Measurements from ENCODE around the gene UFD1. TPM values are rescaled to one million over a fixed set of nuclear protein-coding genes. Genes with fewer than 3 reads are reported as not detected.

The UFD1 gene
- total and polyA plus RNA-seq, 2 donors (not counting 1 experiment from before 2014, with no cell fraction given): 41.3 to 86.2 TPM

DNA sequence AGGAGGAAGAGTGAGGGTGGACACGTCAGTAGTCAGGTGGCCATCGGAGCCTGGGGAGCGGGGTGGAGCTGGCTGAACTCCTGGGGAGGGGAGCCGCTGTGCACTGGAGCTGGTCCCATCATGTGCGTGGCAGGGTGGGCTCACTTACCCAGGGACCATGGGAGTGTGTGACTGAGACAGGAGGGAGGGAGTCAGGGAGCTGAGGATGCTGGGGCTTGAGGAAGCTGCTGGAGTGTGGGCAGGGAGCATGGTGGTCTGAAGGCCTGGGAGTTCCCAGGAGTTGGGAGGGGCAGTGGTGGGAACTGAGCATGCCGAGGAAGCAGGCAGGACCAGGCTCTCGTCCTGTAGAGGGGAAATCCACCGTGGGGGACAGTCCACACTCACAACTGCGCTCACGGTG, 27.2 kb upstream of the UFD1 start:
- H3K4me1 ChIP-seq (ENCODE audit: control insufficient read depth, extremely low read depth, insufficient read depth, low read length): no peaks in the 10 kb centered on the region
- H3K27ac ChIP-seq (ENCODE audit: insufficient read depth, low read length): no peak overlapping the region
- H3K4me3 ChIP-seq (replicated peaks in 1 of 4; ENCODE audit: control extremely low read depth in 1 of 4, insufficient read depth in 1 of 4, low read depth in 3 of 4, low read length in 4 of 4): no peak overlapping the region
- TF ChIP-seq, protein P1, sequence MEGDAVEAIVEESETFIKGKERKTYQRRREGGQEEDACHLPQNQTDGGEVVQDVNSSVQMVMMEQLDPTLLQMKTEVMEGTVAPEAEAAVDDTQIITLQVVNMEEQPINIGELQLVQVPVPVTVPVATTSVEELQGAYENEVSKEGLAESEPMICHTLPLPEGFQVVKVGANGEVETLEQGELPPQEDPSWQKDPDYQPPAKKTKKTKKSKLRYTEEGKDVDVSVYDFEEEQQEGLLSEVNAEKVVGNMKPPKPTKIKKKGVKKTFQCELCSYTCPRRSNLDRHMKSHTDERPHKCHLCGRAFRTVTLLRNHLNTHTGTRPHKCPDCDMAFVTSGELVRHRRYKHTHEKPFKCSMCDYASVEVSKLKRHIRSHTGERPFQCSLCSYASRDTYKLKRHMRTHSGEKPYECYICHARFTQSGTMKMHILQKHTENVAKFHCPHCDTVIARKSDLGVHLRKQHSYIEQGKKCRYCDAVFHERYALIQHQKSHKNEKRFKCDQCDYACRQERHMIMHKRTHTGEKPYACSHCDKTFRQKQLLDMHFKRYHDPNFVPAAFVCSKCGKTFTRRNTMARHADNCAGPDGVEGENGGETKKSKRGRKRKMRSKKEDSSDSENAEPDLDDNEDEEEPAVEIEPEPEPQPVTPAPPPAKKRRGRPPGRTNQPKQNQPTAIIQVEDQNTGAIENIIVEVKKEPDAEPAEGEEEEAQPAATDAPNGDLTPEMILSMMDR (conservative IDR thresholded peaks at IDR 0.05 in 1 of 2, IDR thresholded peaks at IDR 0.05 in 1 of 2; ENCODE audit: low read depth in 1 of 2, low read length in 2 of 2): no peak
- TF ChIP-seq EZH2 (IDR thresholded peaks at IDR 0.05; ENCODE audit: low read length, missing control alignments): no peak
- DNase-seq (ENCODE audit: low read depth in 2 of 2): no peak
- H4K20me1 ChIP-seq (ENCODE audit: control insufficient read depth, extremely low read depth, insufficient read depth, low read length): no peaks in the 10 kb centered on the region
- no peaks in the 10 kb centered on the region for H3K9me3 ChIP-seq (ENCODE audit: control insufficient read depth, insufficient read depth, low read depth, low read length)
- peaks cover 2% of the 10 kb centered on the region for H3K36me3 ChIP-seq (ENCODE audit: control insufficient read depth, insufficient read depth, low read length)
- no peak overlapping the region for H3K9ac ChIP-seq (ENCODE audit: insufficient read depth, low read length)
- H3K4me2 ChIP-seq (ENCODE audit: extremely low read depth, insufficient read depth, low read length): no peak overlapping the region
- H3K79me2 ChIP-seq (ENCODE audit: control insufficient read depth, insufficient read depth, low read length): no peaks in the 10 kb centered on the region
- H3K27me3 ChIP-seq (ENCODE audit: control insufficient read depth, insufficient read depth, low read length): no peaks in the 10 kb centered on the region
- H2AFZ ChIP-seq (ENCODE audit: low read length): no peak overlapping the region

DNA sequence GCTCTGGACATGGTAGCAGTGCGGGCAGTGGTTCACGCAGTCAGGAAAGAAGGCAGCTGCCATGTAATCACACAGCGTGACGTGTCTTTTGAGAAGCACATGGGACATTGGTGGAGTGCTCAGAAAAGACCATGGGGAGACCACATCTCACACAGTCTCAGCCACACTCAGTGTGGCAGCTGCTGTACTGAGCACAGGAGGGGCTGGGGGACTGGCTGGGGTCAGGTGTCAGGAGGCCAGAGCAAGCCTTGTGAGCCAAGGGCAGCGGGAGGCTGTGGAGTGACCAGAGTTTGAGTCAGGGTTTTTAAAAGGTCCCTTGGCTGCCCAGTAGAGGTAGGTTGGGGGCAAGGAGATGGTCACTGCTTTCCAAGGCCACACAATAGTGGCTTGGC, 26.7 kb upstream of the UFD1 start:
- no peak overlapping the region for H2AFZ ChIP-seq (ENCODE audit: low read length)
- no peak overlapping the region for H3K4me3 ChIP-seq (replicated peaks in 1 of 4; ENCODE audit: control extremely low read depth in 1 of 4, insufficient read depth in 1 of 4, low read depth in 3 of 4, low read length in 4 of 4)
- no peaks in the 10 kb centered on the region for H3K4me1 ChIP-seq (ENCODE audit: control insufficient read depth, extremely low read depth, insufficient read depth, low read length)
- no peaks in the 10 kb centered on the region for H4K20me1 ChIP-seq (ENCODE audit: control insufficient read depth, extremely low read depth, insufficient read depth, low read length)
- TF ChIP-seq EZH2 (IDR thresholded peaks at IDR 0.05; ENCODE audit: low read length, missing control alignments): no peak
- TF ChIP-seq, protein P1 (conservative IDR thresholded peaks at IDR 0.05 in 1 of 2, IDR thresholded peaks at IDR 0.05 in 1 of 2; ENCODE audit: low read depth in 1 of 2, low read length in 2 of 2): no peak
- no peak overlapping the region for H3K4me2 ChIP-seq (ENCODE audit: extremely low read depth, insufficient read depth, low read length)
- no peak overlapping the region for H3K27ac ChIP-seq (ENCODE audit: insufficient read depth, low read length)
- no peak overlapping the region for H3K9ac ChIP-seq (ENCODE audit: insufficient read depth, low read length)
- H3K36me3 ChIP-seq (ENCODE audit: control insufficient read depth, insufficient read depth, low read length): peaks cover 2% of the 10 kb centered on the region
- DNase-seq (ENCODE audit: low read depth in 2 of 2): no peak
- H3K27me3 ChIP-seq (ENCODE audit: control insufficient read depth, insufficient read depth, low read length): no peaks in the 10 kb centered on the region
- no peaks in the 10 kb centered on the region for H3K79me2 ChIP-seq (ENCODE audit: control insufficient read depth, insufficient read depth, low read length)
- no peaks in the 10 kb centered on the region for H3K9me3 ChIP-seq (ENCODE audit: control insufficient read depth, insufficient read depth, low read depth, low read length)

DNA sequence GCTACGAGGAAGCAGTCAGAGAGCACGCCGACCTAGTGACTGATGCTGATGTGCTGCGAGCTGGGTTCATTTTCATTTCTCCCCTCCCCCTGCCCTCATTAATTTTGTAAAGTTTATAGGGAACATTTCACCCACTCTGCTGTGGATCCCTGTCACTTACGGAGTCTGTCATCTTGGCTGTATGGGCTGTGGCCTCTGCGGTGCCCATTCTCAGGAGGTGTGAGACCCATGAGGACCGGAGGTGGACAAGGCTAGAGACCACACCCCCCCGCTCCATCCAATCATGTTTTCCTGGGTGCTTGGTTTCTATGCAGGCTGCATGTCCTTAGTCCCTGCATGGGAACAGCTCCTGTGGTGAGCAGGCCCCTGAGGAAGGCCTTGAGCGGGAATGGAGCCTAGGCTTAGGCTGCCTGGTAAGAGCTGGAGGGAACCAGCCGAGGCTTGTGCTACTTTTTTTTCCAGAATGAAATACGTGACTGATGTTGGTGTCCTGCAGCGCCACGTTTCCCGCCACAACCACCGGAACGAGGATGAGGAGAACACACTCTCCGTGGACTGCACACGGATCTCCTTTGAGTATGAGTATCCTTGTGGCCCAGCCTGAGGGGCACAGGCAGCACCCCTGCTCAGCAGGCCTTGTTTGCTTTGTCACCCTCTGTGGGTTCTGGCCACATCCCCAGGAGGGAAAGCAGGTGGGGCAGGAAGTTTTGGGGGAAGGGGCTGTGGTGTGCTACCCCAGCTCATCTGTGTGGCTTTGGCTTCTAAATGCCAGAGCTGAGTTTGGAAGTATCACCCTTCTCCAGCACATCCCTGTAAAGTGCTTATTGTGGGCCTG, 26.1 kb upstream of the UFD1 start:
- H3K9ac ChIP-seq (ENCODE audit: insufficient read depth, low read length): no peak overlapping the region
- H3K4me1 ChIP-seq (ENCODE audit: control insufficient read depth, extremely low read depth, insufficient read depth, low read length): no peaks in the 10 kb centered on the region
- peaks cover 2% of the 10 kb centered on the region for H3K36me3 ChIP-seq (ENCODE audit: control insufficient read depth, insufficient read depth, low read length)
- no peak overlapping the region for H3K4me3 ChIP-seq (replicated peaks in 1 of 4; ENCODE audit: control extremely low read depth in 1 of 4, insufficient read depth in 1 of 4, low read depth in 3 of 4, low read length in 4 of 4)
- no peak overlapping the region for H3K4me2 ChIP-seq (ENCODE audit: extremely low read depth, insufficient read depth, low read length)
- no peak overlapping the region for H2AFZ ChIP-seq (ENCODE audit: low read length)
- H3K9me3 ChIP-seq (ENCODE audit: control insufficient read depth, insufficient read depth, low read depth, low read length): no peaks in the 10 kb centered on the region
- DNase-seq (ENCODE audit: low read depth in 2 of 2): no peak
- TF ChIP-seq, protein P1 (conservative IDR thresholded peaks at IDR 0.05 in 1 of 2, IDR thresholded peaks at IDR 0.05 in 1 of 2; ENCODE audit: low read depth in 1 of 2, low read length in 2 of 2): no peak
- TF ChIP-seq EZH2 (IDR thresholded peaks at IDR 0.05; ENCODE audit: low read length, missing control alignments): no peak
- H3K27me3 ChIP-seq (ENCODE audit: control insufficient read depth, insufficient read depth, low read length): no peaks in the 10 kb centered on the region
- H3K79me2 ChIP-seq (ENCODE audit: control insufficient read depth, insufficient read depth, low read length): no peaks in the 10 kb centered on the region
- no peaks in the 10 kb centered on the region for H4K20me1 ChIP-seq (ENCODE audit: control insufficient read depth, extremely low read depth, insufficient read depth, low read length)
- no peak overlapping the region for H3K27ac ChIP-seq (ENCODE audit: insufficient read depth, low read length)

Measured in fibroblast of lung (primary cell).